HG03460 (cell line): ENCODE measurements around the gene COPE.

Source experiments
- ATAC-seq: cut with Tn5 transposase; IDR thresholded peaks from one replicate; pipeline ENCODE4 v1.9.1; 2021; ENCODE audit not compliant: unreplicated experiment

The COPE gene

DNA sequence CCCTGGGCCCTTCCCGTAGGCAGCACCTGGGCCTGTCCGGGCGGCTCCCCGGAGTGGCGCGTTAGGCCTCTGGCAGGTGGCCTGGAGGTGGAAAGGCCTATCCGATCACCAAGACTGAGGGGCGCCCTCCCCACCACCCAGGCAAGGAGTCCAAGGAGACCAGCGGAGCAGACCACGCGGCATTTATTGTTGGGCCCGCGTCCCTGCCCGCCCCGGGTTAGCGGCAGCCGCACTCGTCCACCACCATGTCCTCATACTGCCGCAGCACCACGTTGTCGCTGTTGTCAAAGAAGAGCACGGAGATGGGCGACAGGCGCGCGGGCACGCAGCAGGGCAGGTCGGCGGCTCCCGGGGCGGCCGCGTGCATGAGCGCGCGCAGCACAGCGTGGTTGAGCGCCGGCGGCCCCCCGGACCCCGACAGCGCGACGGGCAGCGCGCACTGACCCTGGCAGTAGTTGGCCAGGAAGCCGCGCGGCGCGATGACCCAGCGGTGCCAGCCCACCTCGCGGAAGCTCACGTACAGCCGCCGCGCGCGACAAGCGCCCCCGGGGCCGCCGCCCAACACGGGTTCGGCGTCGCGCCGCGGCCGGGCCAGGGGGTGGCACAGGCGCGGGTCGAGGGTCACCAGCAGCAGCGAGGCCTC lies 50.7 kb downstream of the COPE start:
- no peak for ATAC-seq

DNA sequence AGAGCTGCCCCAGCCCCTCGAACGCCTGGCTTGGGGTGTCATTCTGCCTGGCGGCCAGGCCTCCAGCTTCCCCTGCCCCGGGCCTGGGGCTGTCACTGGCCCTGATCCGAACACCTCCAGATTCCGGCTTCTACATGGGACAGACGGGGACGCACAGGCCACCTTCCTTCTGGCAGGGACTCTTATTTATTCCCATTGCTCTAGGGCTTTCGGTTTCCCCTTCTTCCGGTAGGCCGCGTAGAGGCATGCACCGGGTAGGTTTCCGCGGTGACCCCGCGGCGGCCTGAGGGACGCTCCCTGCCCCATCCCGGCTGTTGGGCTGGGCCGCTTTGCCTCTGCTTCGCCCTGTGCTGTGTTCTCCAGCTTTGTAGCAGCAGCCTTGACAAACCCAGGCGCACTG lies 51.4 kb downstream of the COPE start:
- no peak for ATAC-seq

GRCh38 chr19:18867199-18867598 lies 52.0 kb downstream of the COPE start:
- no peak for ATAC-seq

DNA sequence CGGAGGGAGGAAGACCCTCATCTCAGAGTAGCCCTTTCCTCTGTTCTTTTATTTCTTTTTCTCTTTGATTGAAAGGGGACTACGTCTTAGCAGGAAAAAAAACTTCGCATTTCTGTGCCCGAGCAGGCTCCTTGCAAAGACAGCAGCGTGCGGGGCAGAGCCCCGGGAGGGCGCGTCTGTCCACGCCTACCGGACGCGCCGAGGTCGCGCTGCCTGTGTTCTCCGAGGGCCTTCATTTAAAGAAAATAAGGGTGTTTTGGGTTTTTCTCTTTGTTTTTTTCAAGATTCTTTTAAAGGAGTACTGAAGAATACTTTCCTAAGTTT lies 52.4 kb downstream of the COPE start:
- ATAC-seq: no peak

- no peak for ATAC-seq
Measured at GRCh38 chr19:18865973-18866799, 53.0 kb downstream of the COPE start.

- ATAC-seq: no peak
Measured at GRCh38 chr19:18865106-18865972, 53.8 kb downstream of the COPE start.

DNA sequence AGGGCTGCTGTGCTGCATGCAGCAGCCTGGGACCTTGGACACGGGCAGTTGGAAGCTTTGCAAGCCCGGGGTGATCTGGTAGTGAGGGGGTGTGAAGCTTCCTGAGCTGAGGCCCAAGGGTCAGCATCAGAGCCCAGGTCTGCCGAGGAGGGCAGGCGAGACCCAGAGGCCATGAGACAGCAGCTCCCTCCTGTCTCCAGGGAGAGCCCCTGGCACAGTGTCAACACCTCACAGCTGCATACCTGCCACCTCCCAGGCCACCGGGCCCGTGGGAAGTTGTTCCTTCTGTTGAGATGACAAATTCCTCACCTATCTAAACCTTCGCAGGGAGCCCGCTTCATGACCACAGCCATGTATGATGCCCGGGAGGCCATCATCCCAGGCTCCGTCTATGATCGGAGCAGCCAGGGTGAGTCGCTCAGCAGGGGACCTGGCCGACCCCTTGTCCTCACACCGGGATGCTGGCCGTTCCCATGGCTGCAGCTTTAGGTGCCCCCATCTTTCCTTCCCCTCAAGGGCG lies 55.3 kb downstream of the COPE start:
- ATAC-seq: no peak

DNA sequence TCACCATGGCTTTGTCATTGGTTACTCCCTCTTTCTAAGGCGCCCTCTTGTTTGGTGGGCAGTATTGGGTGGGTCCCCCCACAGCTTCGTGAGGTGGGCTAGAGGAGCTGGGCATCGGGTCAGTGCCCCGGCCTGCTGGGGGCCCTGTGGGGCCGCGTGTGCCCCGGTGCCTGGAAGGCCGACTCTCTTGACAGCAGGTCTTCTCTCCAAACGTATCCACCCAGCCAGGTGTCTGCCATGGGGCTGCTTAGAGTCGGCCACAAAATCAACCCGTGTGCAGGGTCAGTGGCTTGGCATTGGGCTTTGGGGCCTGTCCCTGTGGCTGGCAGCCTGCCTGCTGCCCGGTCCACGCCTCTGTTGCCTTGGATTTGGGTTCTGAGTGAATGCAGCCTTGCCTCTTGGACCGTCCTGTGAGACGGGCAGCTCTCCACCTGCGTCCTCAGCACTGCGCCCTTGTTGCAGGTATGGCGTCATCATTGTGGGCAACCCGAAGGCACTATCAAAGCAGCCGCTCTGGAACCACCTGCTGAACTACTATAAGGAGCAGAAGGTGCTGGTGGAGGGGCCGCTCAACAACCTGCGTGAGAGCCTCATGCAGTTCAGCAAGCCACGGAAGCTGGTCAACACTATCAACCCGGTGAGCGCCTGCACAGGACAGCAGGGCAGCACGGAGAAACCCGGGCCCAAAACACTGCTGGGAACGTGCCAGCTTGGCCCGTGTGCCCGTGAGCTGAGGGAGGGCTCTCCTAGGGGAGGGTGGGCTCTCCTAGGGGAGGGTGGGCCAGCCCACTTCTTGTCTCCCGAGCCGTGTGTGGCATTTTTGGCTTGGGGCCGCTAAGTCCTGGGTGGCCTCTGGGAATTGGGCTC lies 56.0 kb downstream of the COPE start:
- ATAC-seq: no peak

DNA sequence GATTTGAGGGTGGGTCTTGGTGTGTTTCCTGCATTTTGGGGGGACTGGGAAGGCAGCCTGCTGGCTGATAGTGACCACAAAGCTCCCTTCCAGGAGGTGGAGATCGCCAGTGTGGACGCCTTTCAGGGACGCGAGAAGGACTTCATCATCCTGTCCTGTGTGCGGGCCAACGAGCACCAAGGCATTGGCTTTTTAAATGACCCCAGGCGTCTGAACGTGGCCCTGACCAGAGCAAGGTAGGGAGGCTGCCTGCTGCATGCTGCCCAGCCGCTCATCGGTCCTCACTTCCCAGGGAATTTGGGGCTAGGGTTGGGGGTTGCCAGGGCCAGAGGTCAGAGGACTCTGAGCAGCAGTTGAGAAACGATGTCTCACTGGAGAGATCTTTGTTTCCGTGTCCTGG lies 57.3 kb downstream of the COPE start:
- no peak for ATAC-seq

DNA sequence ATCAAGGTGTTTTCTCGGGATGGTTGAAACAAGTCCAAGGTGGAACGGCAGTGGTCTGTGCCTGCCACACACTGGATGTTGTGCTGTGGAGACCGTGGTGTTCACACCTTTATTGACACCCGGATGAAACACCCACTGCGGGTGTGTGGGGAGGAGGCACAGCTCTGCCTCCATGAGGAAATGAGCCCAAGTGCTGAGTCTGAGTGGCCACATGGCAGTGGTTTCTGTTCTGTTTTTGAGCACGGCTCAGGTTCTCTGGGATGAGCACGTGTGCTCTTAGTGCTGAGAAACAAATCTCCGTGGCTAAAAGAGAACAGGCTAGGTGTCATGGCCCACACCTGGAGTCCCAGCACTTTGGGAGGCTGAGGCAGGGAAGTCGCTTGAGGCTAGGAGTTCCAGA lies 58.0 kb downstream of the COPE start:
- no peak for ATAC-seq

- no peak for ATAC-seq
Measured at GRCh38 chr19:18860725-18861124, 58.5 kb downstream of the COPE start.

DNA sequence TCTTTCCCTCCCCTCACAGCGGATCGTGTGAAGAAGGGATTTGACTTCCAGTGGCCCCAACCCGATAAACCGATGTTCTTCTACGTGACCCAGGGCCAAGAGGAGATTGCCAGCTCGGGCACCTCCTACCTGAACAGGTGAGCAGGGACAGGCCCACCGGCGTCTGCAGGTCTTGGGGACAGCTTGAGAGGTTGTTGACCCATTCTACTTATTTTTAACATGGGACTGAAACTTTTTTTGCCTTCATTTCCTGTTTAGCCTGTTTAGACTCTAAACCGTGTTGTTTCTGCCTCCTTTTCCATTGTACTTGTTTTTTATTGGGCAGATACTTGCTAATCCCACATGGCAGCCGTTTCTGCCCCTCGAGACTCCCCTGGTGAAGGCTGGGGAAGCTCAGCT lies 58.9 kb downstream of the COPE start:
- no peak for ATAC-seq

DNA sequence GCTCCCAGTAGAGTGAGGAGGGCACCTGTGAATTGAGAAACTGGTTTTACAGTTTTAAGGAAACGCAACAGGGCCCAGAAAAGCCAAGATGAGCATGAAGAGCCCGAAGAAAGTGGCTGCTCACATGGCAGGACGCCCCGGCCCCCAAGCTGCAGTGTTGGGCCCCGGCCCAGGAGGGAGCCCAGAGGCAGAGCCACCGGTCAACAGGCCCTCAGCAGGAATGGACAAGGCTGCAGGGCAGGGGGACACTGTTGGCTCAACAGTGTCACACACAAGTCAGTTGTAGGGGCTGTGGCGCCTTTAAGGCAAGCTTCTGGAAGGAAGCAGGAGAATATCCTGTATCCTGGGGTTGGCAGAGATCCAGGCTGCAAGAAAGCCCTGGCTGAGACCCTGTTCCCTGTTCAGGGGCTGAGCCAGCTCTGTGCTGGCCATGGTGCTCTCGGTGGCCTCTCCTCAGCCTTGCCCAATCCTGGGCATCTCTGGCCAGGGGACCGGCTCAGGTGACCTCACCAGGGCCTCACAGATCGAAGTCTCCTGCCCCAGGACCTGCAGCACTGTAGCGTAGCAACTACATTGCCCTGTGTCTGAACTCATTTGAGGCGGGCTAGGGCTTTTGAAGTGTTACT lies 59.4 kb downstream of the COPE start:
- ATAC-seq: no peak

- no peak for ATAC-seq
Measured at GRCh38 chr19:18858906-18859646, 60.1 kb downstream of the COPE start.

DNA sequence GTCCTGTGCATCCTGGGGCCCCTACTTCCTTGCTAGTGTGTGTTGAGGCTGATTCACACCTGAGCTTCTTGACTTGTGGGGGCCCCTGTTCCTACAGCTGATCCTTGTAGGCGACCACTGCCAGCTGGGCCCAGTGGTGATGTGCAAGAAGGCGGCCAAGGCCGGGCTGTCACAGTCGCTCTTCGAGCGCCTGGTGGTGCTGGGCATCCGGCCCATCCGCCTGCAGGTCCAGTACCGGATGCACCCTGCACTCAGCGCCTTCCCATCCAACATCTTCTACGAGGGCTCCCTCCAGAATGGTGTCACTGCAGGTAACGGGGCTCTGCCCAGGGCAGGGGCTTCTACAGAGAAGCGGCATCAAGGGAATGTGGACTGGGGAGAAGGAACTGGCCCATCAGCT lies 62.0 kb downstream of the COPE start:
- ATAC-seq: no peak

- no peak for ATAC-seq
Measured at GRCh38 chr19:18856385-18857126, 62.6 kb downstream of the COPE start.

GRCh38 chr19:18855647-18856384 lies 63.4 kb downstream of the COPE start:
- no peak for ATAC-seq

GRCh38 chr19:18854982-18855381 lies 64.2 kb downstream of the COPE start:
- ATAC-seq: no peak
